ENCODE data around the gene HPX. TPM values are rescaled to one million over a fixed set of nuclear protein-coding genes. Genes with fewer than 3 reads are reported as not detected.

Gene HPX
- total RNA-seq, 1 experiment from 2014 or later: 1.2 TPM

- Mint-ChIP-seq H3K27me3 (ENCODE audit: low read depth) (no peaks in the 10 kb centered on the region; the same call in 1 of the 2 replicates), H3K36me3 (ENCODE audit: insufficient read depth in 1 of 3, low read depth in 3 of 3) (peaks cover 44 to 54% (median 50%) of the 10 kb centered on the region in 3 experiments), H3K9me3 (no peaks in the 10 kb centered on the region), H3K4me3 (peak overlapping the region; percentile 98 to 99), H3K27ac (peak overlapping the region; percentile 96 to 100 (median 98); a peak in 5 of 7 replicates), H3K4me1 (peaks cover 17 to 19% of the 10 kb centered on the region in 2 experiments)
- peak overlapping the region; percentile 67 for H3K9ac ChIP-seq (ENCODE audit: extremely low read depth, insufficient read length, low read length)
- H3K4me2 ChIP-seq (ENCODE audit: insufficient read depth, insufficient read length, low read length): peak overlapping the region; percentile 90
- peaks cover 16% of the 10 kb centered on the region for H3K79me1 ChIP-seq (ENCODE audit: insufficient read depth, low read depth, low read length, poor library complexity, severe bottlenecking)
- peaks cover 18% of the 10 kb centered on the region; the same call in 1 of the 2 replicates for H3K79me2 ChIP-seq (ENCODE audit: insufficient read depth, low read length)
- H3T11ph ChIP-seq (ENCODE audit: low read length): no peak overlapping the region
- H2AFZ ChIP-seq (ENCODE audit: low read length): no peak overlapping the region
- no peak overlapping the region for H4K91ac ChIP-seq (ENCODE audit: insufficient read length, low read depth, low read length)
- H3K14ac ChIP-seq (ENCODE audit: insufficient read depth, low read length): peak overlapping the region; percentile 33
- H2BK12ac ChIP-seq (ENCODE audit: insufficient read length, low read depth, low read length): no peak overlapping the region
- no peak overlapping the region for H3K4ac ChIP-seq (ENCODE audit: low read depth, low read length)
- peaks cover 13% of the 10 kb centered on the region for H3K23me2 ChIP-seq (ENCODE audit: insufficient read length, low read depth, low read length, poor library complexity, severe bottlenecking)
- no peak overlapping the region for H2BK5ac ChIP-seq (ENCODE audit: insufficient read length, low read length)
- no peaks in the 10 kb centered on the region for H4K20me1 ChIP-seq (ENCODE audit: control insufficient read depth, insufficient read depth, insufficient read length)
- no peak overlapping the region for H4K8ac ChIP-seq (replicated peaks; ENCODE audit: insufficient read length, low read depth, low read length)
- no peaks in the 10 kb centered on the region for H3K9me3 ChIP-seq (ENCODE audit: control insufficient read depth, low read depth, low read length)
- WGBS (ENCODE audit: extremely low coverage, insufficient read length, low lambda C conversion rate): no CpG with 5 or more reads among the region's 9 CpGs
- TF ChIP-seq CTCF (conservative IDR thresholded peaks at IDR 0.05): no peak
- no peaks in the 10 kb centered on the region for H3K27me3 ChIP-seq (ENCODE audit: insufficient read depth, low read length)
- no peak overlapping the region for H4K5ac ChIP-seq (ENCODE audit: insufficient read length, low read depth, low read length)
- H2BK20ac ChIP-seq (ENCODE audit: low read depth, low read length, poor library complexity, severe bottlenecking): no peak overlapping the region
- no peak overlapping the region for H2AK5ac ChIP-seq (ENCODE audit: insufficient read length, low read length)
- H2BK120ac ChIP-seq (ENCODE audit: low read depth, low read length, poor library complexity, severe bottlenecking): no peak overlapping the region
- no peak overlapping the region for H3K27ac ChIP-seq (ENCODE audit: insufficient read length, low read depth, low read length)
- H3K23ac ChIP-seq (ENCODE audit: insufficient read length, low read depth, low read length): no peak overlapping the region
- no peak for DNase-seq
- H3K56ac ChIP-seq (ENCODE audit: insufficient read length, low read depth, low read length): no peak overlapping the region
- H3K4me1 ChIP-seq (ENCODE audit: insufficient read depth, low read length): no peaks in the 10 kb centered on the region; the same call in 1 of the 2 replicates
- no peak overlapping the region for H3K18ac ChIP-seq (ENCODE audit: insufficient read length, low read depth, low read length)
- no peak overlapping the region for H2BK15ac ChIP-seq (ENCODE audit: low read depth, low read length)
These were observed 39.6 kb upstream of the HPX start for GRCh38 chr11:6480299-6480914.
